CD4-positive, alpha-beta T cell treated with Interleukin-6 for 4 hours (primary cell): ENCODE results near the gene CACHD1.
"Not testable (repeated sequence)": the region's sequence is repeated elsewhere in the genome, so short reads cannot be mapped to it uniquely, and the experiment has no call there.

Experiments
- DNase-seq: peaks from one replicate; pipeline ENCODE4 v3.0.0-alpha.2; 2020; ENCODE audit warnings: mixed read lengths

CACHD1 gene

DNA sequence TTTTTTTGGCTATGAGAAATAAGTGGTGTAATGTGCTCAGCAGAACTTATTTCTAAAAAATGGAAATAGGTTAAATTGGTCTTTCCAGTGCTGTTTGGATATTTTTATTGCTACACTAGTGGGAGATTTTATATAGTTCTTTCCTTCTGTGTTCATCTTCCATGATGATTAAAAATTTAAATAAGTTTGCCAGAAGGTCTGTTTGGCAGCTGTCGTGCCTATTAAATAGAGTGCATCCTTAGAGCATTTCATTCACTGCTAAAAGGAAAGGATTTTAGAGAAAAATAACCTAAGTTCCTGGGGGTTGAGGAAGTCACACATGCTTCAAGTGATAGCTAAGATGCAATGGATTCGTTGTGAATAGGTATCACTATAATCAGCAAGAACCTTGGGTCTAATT, 245.3 kb downstream of the CACHD1 start:
- DNase-seq, result no peak

DNA sequence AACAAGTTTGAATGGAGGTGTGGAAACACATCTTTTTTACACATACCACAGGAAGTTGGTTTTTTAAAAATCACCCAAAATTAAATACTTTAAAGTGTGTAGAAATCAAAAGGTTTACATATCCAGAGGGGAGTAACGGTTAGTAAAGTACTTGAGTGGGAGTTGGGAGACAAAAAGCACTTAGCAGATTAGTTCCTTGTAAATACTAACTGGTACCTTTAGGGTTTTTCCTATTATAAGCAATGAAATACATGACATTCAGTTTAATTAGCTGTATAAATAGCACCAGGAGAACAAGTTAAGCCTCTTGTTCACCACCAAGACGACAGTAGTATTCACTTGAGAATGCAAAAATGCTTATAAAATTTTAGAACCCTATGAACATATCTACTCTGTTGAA, 251.2 kb downstream of the CACHD1 start:
- DNase-seq, result no peak

DNA sequence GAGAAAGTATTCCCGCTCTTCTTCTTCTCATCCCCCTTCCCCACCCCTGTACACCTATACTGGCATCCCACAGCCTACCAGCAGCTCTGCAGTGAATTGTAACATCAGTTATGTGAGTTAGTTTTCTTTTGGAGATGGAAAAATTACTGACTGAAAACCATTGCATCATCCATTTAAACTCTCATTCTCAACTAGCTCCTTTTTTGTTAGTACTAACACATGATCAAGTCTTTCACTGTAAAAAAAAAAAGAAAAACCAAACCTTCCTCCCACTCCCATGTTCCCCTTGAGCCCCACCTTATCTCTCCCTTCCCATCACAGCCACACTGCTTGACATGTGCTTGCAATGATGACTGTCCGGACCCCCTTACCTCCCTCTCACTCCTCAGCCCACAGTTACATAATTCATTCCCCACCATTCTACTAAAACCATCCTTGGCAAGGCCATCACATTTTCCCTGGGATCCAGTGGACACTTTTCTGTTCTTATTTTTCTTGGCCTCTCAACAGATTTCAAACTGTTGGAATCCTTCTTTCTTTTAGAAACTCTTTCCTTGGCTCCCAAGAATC, 251.7 kb downstream of the CACHD1 start:
- no peak for DNase-seq

DNA sequence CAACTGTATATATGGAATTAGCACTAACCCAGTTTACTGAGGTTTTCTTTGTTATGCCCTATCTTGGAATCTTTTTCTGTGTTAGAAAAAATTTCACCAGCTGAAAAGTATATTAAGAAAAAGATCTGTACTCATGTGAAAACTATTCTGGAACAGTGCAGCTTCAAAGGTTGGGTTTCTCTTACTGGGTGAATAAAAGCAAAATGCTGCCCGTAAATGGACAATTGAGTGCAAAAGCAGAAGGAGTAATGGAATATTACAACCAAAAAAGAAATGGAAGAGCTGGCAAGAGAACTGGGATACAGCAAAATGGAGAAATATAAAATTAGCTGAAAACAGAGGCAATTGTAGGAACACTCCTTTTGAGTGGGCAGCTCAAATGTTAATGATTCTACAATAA, 257.9 kb downstream of the CACHD1 start:
- no peak for DNase-seq

DNA sequence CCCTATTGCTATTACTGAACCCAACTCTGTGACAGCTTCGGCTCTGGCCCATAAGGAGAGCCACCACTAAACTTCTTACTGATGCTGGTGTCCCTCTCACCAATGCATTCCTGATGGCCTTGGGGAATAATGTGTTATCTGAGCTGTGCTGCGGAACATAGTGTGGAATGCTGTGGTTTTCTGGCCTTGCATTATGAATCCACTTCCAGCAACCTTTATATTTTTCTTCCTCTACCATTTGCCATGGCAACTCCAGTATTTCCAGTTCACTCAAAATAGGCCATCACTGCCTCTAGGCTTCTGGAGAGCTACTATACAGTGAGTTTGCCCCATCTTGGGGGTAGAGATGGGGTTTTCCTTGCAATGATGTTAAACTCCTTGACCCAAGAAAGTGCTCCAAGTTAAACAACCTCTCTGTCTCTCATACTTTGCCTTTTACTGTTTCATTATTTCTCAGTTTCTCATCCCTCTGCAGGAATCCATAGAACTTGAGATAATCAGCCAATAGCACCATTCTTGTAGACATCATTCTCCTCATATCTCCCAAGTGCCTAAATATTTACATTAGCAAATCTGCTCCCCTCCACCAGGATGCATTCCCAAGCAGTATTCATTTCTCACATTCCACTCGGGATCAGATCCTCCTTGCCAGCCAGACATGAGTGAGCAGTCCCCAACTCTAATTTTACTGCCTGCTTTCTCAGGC, 263.8 kb downstream of the CACHD1 start:
- no peak for DNase-seq

DNA sequence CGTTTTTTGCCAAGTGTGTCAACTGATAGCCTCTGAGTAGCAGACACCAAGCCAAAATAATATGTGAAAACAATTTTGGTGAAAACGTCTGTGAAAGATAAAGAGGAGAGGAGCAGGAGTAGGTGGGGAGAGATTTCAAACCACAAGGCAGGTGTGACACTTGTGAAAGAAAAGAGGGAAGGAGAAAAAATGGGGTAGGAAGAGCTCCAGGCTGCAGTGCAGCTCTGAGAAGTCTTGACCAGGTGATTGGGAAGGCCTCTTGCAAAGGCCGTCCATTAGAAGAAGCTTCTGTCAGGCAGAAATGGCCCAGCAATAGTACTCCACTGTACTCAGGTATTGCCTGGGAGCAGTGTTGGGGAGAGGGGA, 264.3 kb downstream of the CACHD1 start:
- DNase-seq, result no peak

DNA sequence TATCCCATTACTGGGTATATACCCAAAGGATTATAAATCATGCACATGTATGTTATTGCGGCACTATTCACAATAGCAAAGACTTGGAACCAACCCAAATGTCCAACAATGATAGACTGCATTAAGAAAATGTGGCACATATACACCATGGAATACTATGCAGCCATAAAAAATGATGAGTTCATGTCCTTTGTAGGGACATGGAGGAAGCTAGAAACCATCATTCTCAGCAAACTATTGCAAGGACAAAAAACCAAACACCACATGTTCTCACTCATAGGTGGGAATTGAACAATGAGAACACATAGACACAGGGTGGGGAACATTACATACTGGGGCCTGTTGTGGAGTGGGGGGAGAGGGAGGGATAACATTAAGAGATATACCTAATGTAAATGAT, 270.8 kb downstream of the CACHD1 start:
- not testable (repeated sequence) for DNase-seq
